GM21528 (cell line): ENCODE measurements around the gene MLNR.

Experiments used
- ATAC-seq: cut with Tn5 transposase; IDR thresholded peaks from one replicate; pipeline ENCODE4 v1.9.1; 2021; ENCODE audit warnings: mild to moderate bottlenecking, moderate library complexity; ENCODE audit not compliant: unreplicated experiment, low FRiP score

MLNR gene

GRCh38 chr13:49220036-49220855 lies at the start of gene MLNR:
Gene MLNR, plus strand, starts transcription at chr13:49220338. Its CDS starts 0 bp downstream, at chr13:49220338.
- ATAC-seq, result no peak

- no peak for ATAC-seq
Measured at GRCh38 chr13:49171359-49171758, 48.8 kb upstream of the MLNR start.

GRCh38 chr13:49183672-49184325 lies 36.3 kb upstream of the MLNR start:
- ATAC-seq, result no peak

- no peak for ATAC-seq
Measured at GRCh38 chr13:49184621-49185020, 35.5 kb upstream of the MLNR start.

GRCh38 chr13:49185264-49185663 lies 34.9 kb upstream of the MLNR start:
- no peak for ATAC-seq

GRCh38 chr13:49190901-49191300 lies 29.2 kb upstream of the MLNR start:
- ATAC-seq, result no peak

- no peak for ATAC-seq
Measured at GRCh38 chr13:49206641-49207040, 13.5 kb upstream of the MLNR start.

- no peak for ATAC-seq
Measured at GRCh38 chr13:49208619-49209018, 11.5 kb upstream of the MLNR start.

- no peak for ATAC-seq
Measured at GRCh38 chr13:49210114-49210513, 10.0 kb upstream of the MLNR start.

- ATAC-seq, result no peak
Measured at GRCh38 chr13:49210669-49211068, 9.5 kb upstream of the MLNR start.

GRCh38 chr13:49213539-49213938 lies 6.6 kb upstream of the MLNR start:
- ATAC-seq, result no peak

- ATAC-seq, result no peak
Measured at GRCh38 chr13:49213997-49214916, 5.9 kb upstream of the MLNR start.

GRCh38 chr13:49214917-49215376 lies 5.2 kb upstream of the MLNR start:
- ATAC-seq, result no peak

GRCh38 chr13:49216334-49216733 lies 3.8 kb upstream of the MLNR start:
- no peak for ATAC-seq

GRCh38 chr13:49217962-49218492 lies 2.1 kb upstream of the MLNR start:
- ATAC-seq, result no peak

- ATAC-seq, result no peak
Measured at GRCh38 chr13:49218493-49219051, 1.6 kb upstream of the MLNR start.

- ATAC-seq, result no peak
Measured at GRCh38 chr13:49219647-49220035, 497 bp upstream of the MLNR start.

GRCh38 chr13:49220856-49221589 lies 885 bp downstream of the MLNR start:
- ATAC-seq, result no peak

- ATAC-seq, result no peak
Measured at GRCh38 chr13:49221590-49221965, 1.4 kb downstream of the MLNR start.
